Measurements from ENCODE around the gene PLXNA4. TPM values are rescaled to one million over a fixed set of nuclear protein-coding genes. Genes with fewer than 3 reads are reported as not detected.

Gene PLXNA4
- total RNA-seq, 2 donors from 2014 or later = 0.41 to 2.8 TPM

GRCh38 chr7:132134814-132135445 lies 441.3 kb downstream of the PLXNA4 start:
- H3K9me3 ChIP-seq = no peaks in the 10 kb centered on the region
- intact Hi-C loops (cut with DNase I) = no loop called here
- H3K4me1 ChIP-seq (replicated peaks) = peaks cover 7% of the 10 kb centered on the region
- H3K36me3 ChIP-seq = no peaks in the 10 kb centered on the region
- DNase-seq (ENCODE audit: low spot score) = peak; percentile 30
- no peaks in the 10 kb centered on the region for H3K27me3 ChIP-seq (replicated peaks; ENCODE audit: insufficient read depth)
- no peak overlapping the region for H3K27ac ChIP-seq
- H3K4me3 ChIP-seq = no peak overlapping the region
- 32% methylated on average over 5 of the region's 5 CpGs for WGBS
- TF ChIP-seq POLR2A (IDR thresholded peaks at IDR 0.05) (no peak), POLR2AphosphoS5 (IDR thresholded peaks at IDR 0.05) (peak; percentile 48), CTCF (IDR thresholded peaks at IDR 0.05) (no peak)

GRCh38 chr7:132133501-132133900 lies 442.8 kb downstream of the PLXNA4 start:
- Histone ChIP-seq H3K36me3 (no peaks in the 10 kb centered on the region), H3K9me3 (no peaks in the 10 kb centered on the region), H3K4me3 (no peak overlapping the region), H3K27ac (no peak overlapping the region), H3K27me3 (replicated peaks; ENCODE audit: insufficient read depth) (no peaks in the 10 kb centered on the region), H3K4me1 (replicated peaks) (peaks cover 7% of the 10 kb centered on the region)
- TF ChIP-seq POLR2AphosphoS5 (IDR thresholded peaks at IDR 0.05) (no peak), CTCF (IDR thresholded peaks at IDR 0.05) (no peak), POLR2A (IDR thresholded peaks at IDR 0.05) (no peak)
- 94% methylated on average over 6 of the region's 6 CpGs for WGBS
- intact Hi-C loops (cut with DNase I) = no loop called here
- DNase-seq (ENCODE audit: low spot score) = no peak

DNA sequence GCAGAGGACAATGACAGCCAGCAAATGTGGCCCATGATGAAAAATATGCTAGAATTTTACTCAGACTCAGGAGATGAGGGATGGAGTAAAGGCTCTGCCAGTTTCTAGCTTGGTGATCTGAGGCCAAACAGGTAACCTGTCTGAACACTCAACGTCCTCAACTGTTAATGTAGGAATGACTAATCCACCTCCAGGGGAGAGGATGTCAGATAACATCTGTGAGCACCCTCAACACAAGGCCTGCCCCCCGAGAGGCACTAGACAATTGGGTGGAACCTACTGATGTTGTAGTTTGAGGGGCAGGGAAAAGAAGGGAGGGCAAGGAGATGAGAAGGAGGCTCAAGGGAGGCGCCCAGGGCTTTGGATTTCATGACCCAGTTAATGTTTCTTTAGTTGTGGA lies 445.1 kb downstream of the PLXNA4 start:
- intact Hi-C loops (cut with DNase I) = no loop called here
- Histone ChIP-seq H3K27me3 (replicated peaks; ENCODE audit: insufficient read depth) (no peaks in the 10 kb centered on the region), H3K27ac (no peak overlapping the region), H3K9me3 (no peaks in the 10 kb centered on the region), H3K4me3 (no peak overlapping the region), H3K36me3 (no peaks in the 10 kb centered on the region), H3K4me1 (replicated peaks) (peaks cover 7% of the 10 kb centered on the region)
- 59% methylated on average over 3 of the region's 3 CpGs for WGBS
- TF ChIP-seq POLR2AphosphoS5 (IDR thresholded peaks at IDR 0.05) (no peak), CTCF (IDR thresholded peaks at IDR 0.05) (no peak), POLR2A (IDR thresholded peaks at IDR 0.05) (no peak)
- no peak for DNase-seq (ENCODE audit: low spot score)

DNA sequence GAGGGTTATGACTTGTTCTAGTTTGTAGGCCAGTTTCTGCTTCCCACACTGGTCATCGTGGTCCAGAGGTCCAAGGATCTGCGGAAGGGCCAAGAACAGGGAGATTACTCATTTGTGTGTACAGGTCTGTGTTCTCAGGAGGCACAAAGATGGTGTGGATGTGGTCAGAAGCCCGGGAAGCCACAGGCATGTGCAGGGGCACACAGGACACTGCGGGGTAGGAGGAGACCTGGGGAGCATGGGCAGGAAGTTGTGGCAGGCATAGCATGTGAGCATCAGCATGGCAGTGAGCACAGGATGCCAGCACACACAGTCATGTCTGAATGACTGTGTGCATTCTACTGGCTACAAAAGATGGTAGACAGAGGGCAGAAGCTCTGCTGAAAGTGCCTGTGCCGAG lies 445.8 kb downstream of the PLXNA4 start:
- 93% methylated on average over 5 of the region's 5 CpGs for WGBS
- no peak for TF ChIP-seq CTCF (IDR thresholded peaks at IDR 0.05)
- TF ChIP-seq POLR2A (IDR thresholded peaks at IDR 0.05) = no peak
- no peak for TF ChIP-seq POLR2AphosphoS5 (IDR thresholded peaks at IDR 0.05)

DNA sequence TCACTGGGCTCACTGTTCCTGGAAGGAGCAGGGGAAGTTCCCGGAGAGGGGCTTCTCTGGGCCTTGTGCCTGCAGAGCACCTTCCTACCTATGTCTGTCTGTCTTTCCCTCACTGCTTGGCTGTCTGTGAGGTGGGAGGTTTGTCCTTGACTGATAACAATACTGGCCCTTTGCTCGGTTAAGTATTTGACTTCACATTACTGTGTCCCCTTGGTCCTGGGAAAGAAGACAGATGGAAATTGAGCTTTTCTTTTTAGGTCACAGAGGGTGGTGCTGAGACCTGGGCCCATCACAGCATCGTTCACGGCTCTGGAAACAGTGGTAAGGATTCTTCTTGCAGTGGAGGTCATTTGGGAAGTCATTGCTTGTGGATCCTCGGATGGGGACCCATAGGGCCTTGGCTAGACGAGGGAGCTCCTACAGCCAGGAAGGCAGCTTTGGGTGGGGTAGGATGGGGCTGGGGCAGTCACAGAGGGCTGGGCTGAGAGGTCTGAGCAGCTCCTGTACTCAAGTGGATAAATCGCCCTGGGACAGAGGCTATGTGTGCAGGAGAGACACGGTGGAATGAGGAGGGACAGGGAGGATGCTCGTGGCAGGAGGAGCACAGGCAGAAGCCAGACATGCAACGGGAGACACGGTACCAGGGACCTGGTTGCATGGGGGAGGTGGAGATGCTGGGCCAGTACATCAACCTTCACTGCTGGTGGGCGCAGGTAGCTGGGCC lies 450.2 kb downstream of the PLXNA4 start:
- no peaks in the 10 kb centered on the region for H3K9me3 ChIP-seq
- no peak overlapping the region for H3K27ac ChIP-seq
- intact Hi-C loops (cut with DNase I) = no loop called here
- H3K27me3 ChIP-seq (replicated peaks; ENCODE audit: insufficient read depth) = no peaks in the 10 kb centered on the region
- no peaks in the 10 kb centered on the region for H3K36me3 ChIP-seq
- no peak for DNase-seq (ENCODE audit: low spot score)
- WGBS = 91% methylated on average over 12 of the region's 12 CpGs
- TF ChIP-seq POLR2A (IDR thresholded peaks at IDR 0.05) (no peak), POLR2AphosphoS5 (IDR thresholded peaks at IDR 0.05) (no peak), CTCF (IDR thresholded peaks at IDR 0.05) (no peak)
- no peak overlapping the region for H3K4me3 ChIP-seq
- H3K4me1 ChIP-seq (replicated peaks) = no peaks in the 10 kb centered on the region

More for the DNA sequence above, 445.8 kb downstream of the PLXNA4 start:
- peaks cover 7% of the 10 kb centered on the region for H3K4me1 ChIP-seq (replicated peaks)
- intact Hi-C loops (cut with DNase I) = no loop called here
- H3K27me3 ChIP-seq (replicated peaks; ENCODE audit: insufficient read depth) = no peaks in the 10 kb centered on the region
- no peaks in the 10 kb centered on the region for H3K36me3 ChIP-seq
- H3K9me3 ChIP-seq = no peaks in the 10 kb centered on the region
- no peak overlapping the region for H3K4me3 ChIP-seq
- no peak overlapping the region for H3K27ac ChIP-seq
- DNase-seq (ENCODE audit: low spot score) = no peak

All from prostate gland (tissue), 2 donors.